MM.1S (cell line): ENCODE results near the gene HORMAD1.

Source experiments
- EZH2 ChIP-seq: fragments of 300-600 bp; sonication (generic); optimal IDR thresholded peaks from 2 replicates; pipeline ENCODE3; 2017; ENCODE audit warnings: low read depth, mild to moderate bottlenecking, antibody characterized with exemption, low read length, mixed read lengths
- EZH2phosphoT487 ChIP-seq: fragments of 300-600 bp; sonication (generic); IDR thresholded peaks from 2 replicates; pipeline ENCODE4 v1.6.1; 2018; ENCODE audit warnings: antibody characterized with exemption, low read length
- TF ChIP-seq, protein P1 (sequence below): fragments of 300-600 bp; sonication (generic); IDR thresholded peaks from 2 replicates; pipeline ENCODE4 v1.5.1; 2016; ENCODE audit warnings: antibody characterized with exemption, low read length, mixed read lengths

DNA sequence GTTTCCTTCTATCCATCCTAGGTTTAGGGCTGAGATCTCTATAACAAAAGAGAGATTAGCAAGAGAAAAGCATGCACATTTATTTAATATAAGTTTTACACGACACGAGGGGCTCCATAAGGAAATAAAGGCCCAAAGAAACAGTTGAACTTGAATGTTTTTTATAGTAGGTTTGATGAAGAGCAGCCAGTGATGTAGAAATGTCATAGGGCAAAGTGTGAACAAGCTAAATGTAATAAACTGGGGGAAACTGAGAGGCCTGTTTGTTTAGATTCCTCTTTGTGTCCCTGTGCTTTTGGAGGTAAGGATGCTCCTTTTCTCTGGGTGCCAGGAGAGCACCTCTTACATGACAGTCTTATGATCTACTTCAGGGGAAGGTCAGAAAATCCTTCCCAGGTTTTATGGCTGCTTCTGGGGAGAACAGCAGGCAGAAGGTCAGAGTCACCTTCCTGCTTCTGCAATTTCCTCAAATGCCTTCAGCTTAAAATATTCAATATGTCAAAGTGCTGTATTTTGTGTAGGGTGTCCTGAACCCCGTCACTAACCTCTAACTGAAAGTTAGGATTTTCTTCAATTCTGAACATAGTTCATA is 9.5 kb upstream of the HORMAD1 start:
- no peak for TF ChIP-seq EZH2phosphoT487
- TF ChIP-seq, protein P1, sequence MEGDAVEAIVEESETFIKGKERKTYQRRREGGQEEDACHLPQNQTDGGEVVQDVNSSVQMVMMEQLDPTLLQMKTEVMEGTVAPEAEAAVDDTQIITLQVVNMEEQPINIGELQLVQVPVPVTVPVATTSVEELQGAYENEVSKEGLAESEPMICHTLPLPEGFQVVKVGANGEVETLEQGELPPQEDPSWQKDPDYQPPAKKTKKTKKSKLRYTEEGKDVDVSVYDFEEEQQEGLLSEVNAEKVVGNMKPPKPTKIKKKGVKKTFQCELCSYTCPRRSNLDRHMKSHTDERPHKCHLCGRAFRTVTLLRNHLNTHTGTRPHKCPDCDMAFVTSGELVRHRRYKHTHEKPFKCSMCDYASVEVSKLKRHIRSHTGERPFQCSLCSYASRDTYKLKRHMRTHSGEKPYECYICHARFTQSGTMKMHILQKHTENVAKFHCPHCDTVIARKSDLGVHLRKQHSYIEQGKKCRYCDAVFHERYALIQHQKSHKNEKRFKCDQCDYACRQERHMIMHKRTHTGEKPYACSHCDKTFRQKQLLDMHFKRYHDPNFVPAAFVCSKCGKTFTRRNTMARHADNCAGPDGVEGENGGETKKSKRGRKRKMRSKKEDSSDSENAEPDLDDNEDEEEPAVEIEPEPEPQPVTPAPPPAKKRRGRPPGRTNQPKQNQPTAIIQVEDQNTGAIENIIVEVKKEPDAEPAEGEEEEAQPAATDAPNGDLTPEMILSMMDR, result no peak
- TF ChIP-seq EZH2, result no peak
